Activated CD8-positive, alpha-beta memory T cell treated with anti-CD3 and anti-CD28 coated beads, Interleukin-2, amount 10 ng/mL, durations not matched to agents 7 days and 5 days (primary cell): Measurements from ENCODE around the gene HIPK2. TPM values are rescaled to one million over a fixed set of nuclear protein-coding genes. Genes with fewer than 3 reads are reported as not detected.
"Not testable (repeated sequence)": the region's sequence is repeated elsewhere in the genome, so short reads cannot be mapped to it uniquely, and the experiment has no call there.

Experiments used
- ATAC-seq: fragments of 150-1000 bp; cut with Tn5 transposase; one replicate; pipeline ENCODE4 v1.10.0; 2021; ENCODE audit warnings: moderate library complexity
- CTCF ChIA-PET: fragments of 350-600 bp; sonication (Branson Sonifier 250); formaldehyde crosslinking; loops from one replicate; lab custom pipeline; 2021; ENCODE audit warnings: antibody characterized with exemption; lab: Charles Lee
- DNase-seq: peaks from one replicate; pipeline ENCODE4 v3.0.0-alpha.2; 2020
- H3K27ac Mint-ChIP-seq: one replicate; pipeline ENCODE4 v1.8.0; 2021; ENCODE audit warnings: mild to moderate bottlenecking, mixed read lengths
- H3K27me3 Mint-ChIP-seq: one replicate; pipeline ENCODE4 v1.8.0; 2021; ENCODE audit warnings: mixed read lengths
- H3K36me3 Mint-ChIP-seq: one replicate; pipeline ENCODE4 v1.8.0; 2021; ENCODE audit warnings: mild to moderate bottlenecking, mixed read lengths
- H3K4me1 Mint-ChIP-seq: one replicate; pipeline ENCODE4 v1.8.0; 2021; ENCODE audit warnings: mixed read lengths
- H3K4me3 Mint-ChIP-seq: one replicate; pipeline ENCODE4 v1.8.0; 2021; ENCODE audit warnings: mild to moderate bottlenecking, moderate library complexity, mixed read lengths
- H3K9me3 Mint-ChIP-seq: one replicate; pipeline ENCODE4 v1.8.0; 2022; ENCODE audit warnings: low read depth, mixed read lengths
- total RNA-seq, 2 experiments: library from RNA; stranded (reverse); gene quantifications; one replicate each; pipeline ENCODE4 v1.2.3, GENCODE V29; 2021

HIPK2 gene
- total RNA-seq, 2 experiments from 2014 or later = 20.2 to 21.4 TPM

DNA sequence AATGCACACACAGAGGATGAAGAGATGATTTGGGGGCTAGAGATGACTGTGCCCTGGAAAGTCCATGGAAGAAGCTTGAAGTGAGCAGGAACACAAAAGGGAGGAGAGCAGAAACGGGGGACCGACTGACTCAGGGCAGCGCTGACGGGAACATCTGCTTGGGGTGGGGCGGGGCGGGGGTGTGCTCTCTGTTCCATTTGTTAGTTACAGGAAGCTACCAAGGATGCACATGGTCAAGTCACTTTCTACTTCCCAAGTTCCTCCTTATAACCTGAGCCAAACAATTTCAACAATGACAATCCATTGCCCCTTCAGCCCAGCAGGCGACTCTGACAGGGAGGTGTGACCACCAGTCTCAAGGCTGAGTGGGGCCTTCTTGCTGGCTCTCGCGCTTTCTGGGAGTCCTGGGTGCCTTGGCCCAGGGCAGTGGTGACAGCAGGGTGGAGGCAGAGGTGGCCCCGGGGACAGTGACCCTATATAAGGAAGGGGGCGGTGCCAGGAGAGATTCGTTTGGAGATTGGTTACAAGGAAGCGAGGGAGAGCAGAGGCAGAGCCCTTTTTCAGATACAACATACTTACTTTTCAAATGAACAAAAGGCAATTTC is 214.7 kb downstream of the HIPK2 start:
- CTCF ChIA-PET = no interaction called here
- peaks cover 2% of the 10 kb centered on the region for H3K27me3 Mint-ChIP-seq
- H3K27ac Mint-ChIP-seq = no peak overlapping the region
- H3K9me3 Mint-ChIP-seq = no peaks in the 10 kb centered on the region
- DNase-seq (no peak), ATAC-seq (no peak)
- no peaks in the 10 kb centered on the region for H3K36me3 Mint-ChIP-seq
- no peaks in the 10 kb centered on the region for H3K4me1 Mint-ChIP-seq
- H3K4me3 Mint-ChIP-seq = no peak overlapping the region

- DNase-seq (no peak), ATAC-seq (no peak)
- Mint-ChIP-seq H3K27me3 (peaks cover 7% of the 10 kb centered on the region), H3K4me3 (no peak overlapping the region), H3K9me3 (no peaks in the 10 kb centered on the region), H3K36me3 (no peaks in the 10 kb centered on the region), H3K27ac (no peak overlapping the region), H3K4me1 (no peaks in the 10 kb centered on the region)
- CTCF ChIA-PET = no interaction called here
Measured at GRCh38 chr7:139562491-139562890, 215.3 kb downstream of the HIPK2 start.

GRCh38 chr7:139560678-139561077 is 217.1 kb downstream of the HIPK2 start:
- ATAC-seq (no peak), DNase-seq (no peak)
- Mint-ChIP-seq H3K27ac (no peak overlapping the region), H3K36me3 (no peaks in the 10 kb centered on the region), H3K4me3 (no peak overlapping the region), H3K9me3 (no peaks in the 10 kb centered on the region), H3K27me3 (peaks cover 11% of the 10 kb centered on the region), H3K4me1 (no peaks in the 10 kb centered on the region)
- CTCF ChIA-PET = no interaction called here

GRCh38 chr7:139560199-139560598 is 217.6 kb downstream of the HIPK2 start:
- no peaks in the 10 kb centered on the region for H3K9me3 Mint-ChIP-seq
- CTCF ChIA-PET = no interaction called here
- DNase-seq = no peak
- no peak for ATAC-seq
- H3K4me1 Mint-ChIP-seq = no peaks in the 10 kb centered on the region
- H3K4me3 Mint-ChIP-seq = no peak overlapping the region
- no peak overlapping the region for H3K27ac Mint-ChIP-seq
- H3K27me3 Mint-ChIP-seq = peaks cover 15% of the 10 kb centered on the region
- H3K36me3 Mint-ChIP-seq = no peaks in the 10 kb centered on the region

DNA sequence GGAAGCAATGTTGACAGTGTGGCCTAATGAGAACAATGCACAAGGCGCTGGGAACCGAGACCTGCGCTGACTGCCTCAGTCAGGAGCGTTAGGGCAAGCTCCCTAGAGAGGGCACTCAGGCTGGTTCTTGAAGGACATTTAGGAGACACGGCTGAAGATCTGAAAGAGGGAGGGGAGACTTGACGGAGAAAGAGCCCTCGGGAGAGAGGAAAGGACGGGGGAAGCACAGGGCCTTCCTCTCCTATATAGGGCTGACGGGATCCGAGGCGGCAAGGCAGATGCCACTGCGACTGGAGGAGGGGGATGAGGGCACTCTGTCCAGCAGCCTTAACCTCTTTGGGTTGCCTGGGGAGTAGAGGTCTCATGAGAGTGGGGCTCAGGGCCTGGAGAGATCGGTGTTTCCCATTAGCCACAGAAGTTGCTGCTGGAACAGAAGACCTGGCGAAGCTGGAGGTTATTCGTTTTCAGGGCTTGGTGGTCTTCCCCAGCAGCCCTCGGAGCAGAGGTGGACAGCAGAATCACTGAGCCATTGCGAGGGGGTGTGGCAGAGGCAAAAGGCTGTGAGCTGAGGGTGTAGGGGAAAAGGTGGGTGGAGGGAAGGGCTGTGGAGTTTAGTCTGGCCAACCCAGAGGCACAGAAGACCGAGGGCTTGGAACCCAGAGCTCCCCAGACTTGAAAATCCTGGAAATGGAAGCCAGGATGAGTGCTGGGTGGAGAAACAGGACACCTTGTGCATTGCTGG is 218.3 kb downstream of the HIPK2 start:
- Mint-ChIP-seq H3K27me3 (peaks cover 17% of the 10 kb centered on the region), H3K9me3 (no peaks in the 10 kb centered on the region), H3K4me3 (no peak overlapping the region), H3K27ac (no peak overlapping the region), H3K36me3 (no peaks in the 10 kb centered on the region), H3K4me1 (no peaks in the 10 kb centered on the region)
- ATAC-seq = no peak
- CTCF ChIA-PET = no interaction called here
- no peak for DNase-seq

DNA sequence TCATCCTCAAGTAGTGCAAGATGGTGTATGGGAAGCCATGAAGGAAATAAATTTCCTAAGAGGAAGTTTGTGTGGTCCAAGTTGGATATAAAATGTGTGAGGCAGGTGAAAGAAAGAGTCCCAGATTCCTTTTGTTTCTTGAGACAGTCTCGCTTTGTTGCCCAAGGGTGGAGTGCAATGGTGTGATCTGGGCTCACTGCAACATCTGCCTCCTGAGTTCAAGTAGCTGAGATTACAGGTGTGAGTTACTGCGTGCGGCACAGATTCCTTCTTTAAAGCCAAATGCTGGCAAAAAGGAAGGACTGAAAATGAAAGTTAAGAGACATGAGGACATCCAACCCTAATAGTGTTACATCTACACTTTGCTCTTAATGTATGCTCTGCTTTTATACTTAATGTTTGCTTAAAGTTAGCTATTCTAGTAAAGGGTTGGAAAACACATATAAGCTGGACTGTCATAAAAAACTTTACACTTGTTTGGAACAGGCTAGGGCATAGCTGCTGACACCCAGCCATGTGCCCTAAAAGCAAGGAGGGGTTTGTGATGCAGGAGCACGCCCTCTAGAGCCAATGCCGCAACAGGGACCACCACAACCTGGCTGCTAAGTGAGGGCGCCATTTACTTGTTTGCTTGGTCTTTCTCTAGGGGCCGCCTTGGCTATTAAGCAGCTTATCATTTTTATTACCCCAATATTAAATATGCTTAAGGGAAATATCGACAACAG is 219.8 kb downstream of the HIPK2 start:
- ATAC-seq (no peak), DNase-seq (no peak)
- Mint-ChIP-seq H3K4me3 (no peak overlapping the region), H3K27me3 (peaks cover 23% of the 10 kb centered on the region), H3K4me1 (no peaks in the 10 kb centered on the region), H3K27ac (no peak overlapping the region), H3K36me3 (no peaks in the 10 kb centered on the region), H3K9me3 (no peaks in the 10 kb centered on the region)
- CTCF ChIA-PET = interaction anchor here (1.8 kb wide), 1 partner anchor 44 kb away, joined by 5 read pairs; no protein-coding TSS in a partner anchor

GRCh38 chr7:139553991-139554700 is 223.7 kb downstream of the HIPK2 start:
- H3K27me3 Mint-ChIP-seq = peaks cover 24% of the 10 kb centered on the region
- not testable (repeated sequence) for H3K4me1 Mint-ChIP-seq, ATAC-seq, H3K36me3 Mint-ChIP-seq, H3K4me3 Mint-ChIP-seq, DNase-seq, H3K27ac Mint-ChIP-seq, H3K9me3 Mint-ChIP-seq
- CTCF ChIA-PET = interaction anchor here (1.5 kb wide), 1 partner anchor 48 kb away, joined by 6 read pairs; no protein-coding TSS in a partner anchor

- Mint-ChIP-seq H3K27ac (no peak overlapping the region), H3K4me1 (no peaks in the 10 kb centered on the region), H3K4me3 (no peak overlapping the region), H3K9me3 (no peaks in the 10 kb centered on the region), H3K36me3 (no peaks in the 10 kb centered on the region), H3K27me3 (peaks cover 5% of the 10 kb centered on the region)
- no peak for DNase-seq
- CTCF ChIA-PET = interaction anchor here (1.0 kb wide), 1 partner anchor 114 kb away, joined by 5 read pairs; no protein-coding TSS in a partner anchor
- no peak for ATAC-seq
Measured at GRCh38 chr7:139548302-139549028, 229.3 kb downstream of the HIPK2 start.

DNA sequence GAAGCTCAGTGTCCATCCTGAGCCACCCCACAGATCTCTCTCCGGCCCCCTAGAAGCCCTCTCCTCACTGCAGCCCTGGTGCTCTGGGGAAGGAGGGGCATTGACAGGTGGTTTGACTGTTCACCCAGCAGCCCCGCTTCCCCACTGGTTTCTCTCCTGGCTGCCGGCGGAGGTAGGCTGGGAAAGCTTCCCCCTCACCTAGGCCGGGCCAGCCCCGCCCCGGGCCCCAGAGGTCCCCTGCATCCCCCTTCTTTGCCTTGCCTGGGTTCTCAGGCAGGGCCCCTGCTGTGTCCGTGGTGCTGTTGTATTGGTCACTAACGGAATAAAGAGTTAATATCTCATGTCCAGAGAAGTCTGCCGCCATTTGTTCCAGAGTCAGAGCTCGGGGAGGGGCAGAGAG is 233.2 kb downstream of the HIPK2 start:
- H3K27ac Mint-ChIP-seq = no peak overlapping the region
- no peak overlapping the region for H3K4me3 Mint-ChIP-seq
- ATAC-seq (no peak), DNase-seq (no peak)
- no peaks in the 10 kb centered on the region for H3K9me3 Mint-ChIP-seq
- CTCF ChIA-PET = no interaction called here
- H3K4me1 Mint-ChIP-seq = no peaks in the 10 kb centered on the region
- H3K27me3 Mint-ChIP-seq = no peaks in the 10 kb centered on the region
- H3K36me3 Mint-ChIP-seq = no peaks in the 10 kb centered on the region

- Mint-ChIP-seq H3K9me3 (no peaks in the 10 kb centered on the region), H3K27me3 (no peaks in the 10 kb centered on the region), H3K4me1 (no peaks in the 10 kb centered on the region), H3K27ac (no peak overlapping the region), H3K4me3 (no peak overlapping the region), H3K36me3 (no peaks in the 10 kb centered on the region)
- CTCF ChIA-PET = no interaction called here
- ATAC-seq (no peak), DNase-seq (no peak)
Measured at GRCh38 chr7:139543801-139544603, 233.8 kb downstream of the HIPK2 start.

DNA sequence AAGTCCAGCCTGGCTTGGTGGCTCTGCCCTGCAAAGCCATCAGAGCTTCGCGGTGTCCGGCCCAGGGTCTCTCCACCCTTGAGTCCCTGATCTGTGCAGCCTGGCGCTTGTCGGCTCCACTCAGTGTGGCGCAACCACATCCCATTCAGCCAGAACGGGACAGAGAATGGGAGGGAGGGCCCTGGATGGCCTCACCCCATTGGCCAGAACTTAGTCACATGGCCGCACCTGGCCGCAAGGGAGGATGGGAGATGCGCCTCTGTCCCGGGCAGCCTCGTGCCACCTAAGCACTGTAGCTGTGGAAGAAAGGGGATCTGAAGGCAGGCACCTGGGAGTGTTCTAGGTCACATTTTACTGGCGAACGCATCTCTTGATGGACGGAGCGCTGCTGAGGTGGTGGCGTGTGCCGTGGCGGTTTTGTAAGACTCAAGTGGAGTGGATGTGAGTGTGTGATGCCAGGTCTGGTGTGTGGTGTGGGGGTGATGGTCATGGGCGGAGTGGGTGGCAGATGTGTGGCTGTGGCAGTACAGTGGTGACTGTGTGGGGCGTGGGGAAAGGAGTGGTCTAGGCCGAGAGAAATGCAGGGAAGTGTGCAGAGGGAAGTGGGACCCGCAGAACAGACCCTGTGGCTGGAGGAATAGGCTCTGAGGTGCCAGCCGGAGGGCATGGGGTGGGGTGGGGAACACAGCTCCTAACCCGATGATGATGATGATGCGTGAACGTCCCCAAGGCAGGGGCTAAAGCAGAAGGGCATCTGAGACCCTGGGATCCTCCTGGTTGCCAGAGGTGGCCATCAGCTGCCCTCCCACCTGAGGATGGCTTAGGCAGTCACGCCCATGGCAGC is 235.3 kb downstream of the HIPK2 start:
- DNase-seq (no peak), ATAC-seq (no peak)
- H3K36me3 Mint-ChIP-seq = no peaks in the 10 kb centered on the region
- no peaks in the 10 kb centered on the region for H3K27me3 Mint-ChIP-seq
- H3K27ac Mint-ChIP-seq = no peak overlapping the region
- H3K4me1 Mint-ChIP-seq = no peaks in the 10 kb centered on the region
- no peaks in the 10 kb centered on the region for H3K9me3 Mint-ChIP-seq
- CTCF ChIA-PET = no interaction called here
- no peak overlapping the region for H3K4me3 Mint-ChIP-seq
